ENCODE measurements around the gene MAP4K4. TPM values are rescaled to one million over a fixed set of nuclear protein-coding genes. Genes with fewer than 3 reads are reported as not detected.
A peak's percentile ranks its signal among the peaks of the same experiment; 100 is the strongest.

The MAP4K4 gene
- total RNA-seq, 1 experiment from 2014 or later: 162 TPM

DNA sequence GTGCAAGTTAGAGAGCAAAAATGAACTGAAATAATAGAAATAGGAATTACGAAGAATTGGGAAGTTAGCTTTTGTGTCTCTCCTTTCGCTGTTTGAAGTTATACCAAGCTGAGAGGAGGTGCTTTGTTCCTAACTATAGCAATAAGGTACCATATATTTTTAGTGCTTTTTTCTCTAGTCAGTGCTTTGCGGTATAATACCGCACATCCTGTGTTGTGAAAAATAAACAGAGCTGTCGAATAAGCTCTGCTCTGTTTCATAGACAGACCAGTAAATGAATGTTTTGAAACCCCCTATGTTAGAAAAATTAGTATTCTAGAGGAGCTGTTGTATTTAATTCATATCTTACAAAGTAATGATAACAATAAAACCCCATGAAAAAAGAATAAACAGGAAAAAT lies 130.8 kb downstream of the MAP4K4 start:
- no peak for DNase-seq (ENCODE audit: unreplicated experiment)
- Mint-ChIP-seq H3K36me3 (ENCODE audit: insufficient read depth, unreplicated experiment) (peaks cover 50% of the 10 kb centered on the region), H3K4me3 (ENCODE audit: unreplicated experiment) (no peak overlapping the region), H3K4me1 (ENCODE audit: insufficient read depth, unreplicated experiment) (peaks cover 40% of the 10 kb centered on the region), H3K9me3 (ENCODE audit: unreplicated experiment) (no peaks in the 10 kb centered on the region), H3K27ac (ENCODE audit: low read depth, unreplicated experiment) (peak overlapping the region; percentile 88), H3K27me3 (ENCODE audit: insufficient read depth, unreplicated experiment) (no peaks in the 10 kb centered on the region)
- ChIA-PET CTCF (interaction anchor here (0.6 to 4.3 kb wide), 14 partner anchors 11 to 486 kb away, joined by 3 to 36 read pairs (median 5); partner anchors contain the start of gene MAP4K4), POLR2A (interaction anchor here (0.6 to 11.7 kb wide), 11 partner anchors 7 to 198 kb away, joined by 3 to 159 read pairs (median 5); partner anchors contain the start of gene MAP4K4)
- no TSS peak for BruUV-seq (replicated peaks)
- intact Hi-C loops (cut with micrococcal nuclease): no loop called here
- TF ChIP-seq, protein P1, sequence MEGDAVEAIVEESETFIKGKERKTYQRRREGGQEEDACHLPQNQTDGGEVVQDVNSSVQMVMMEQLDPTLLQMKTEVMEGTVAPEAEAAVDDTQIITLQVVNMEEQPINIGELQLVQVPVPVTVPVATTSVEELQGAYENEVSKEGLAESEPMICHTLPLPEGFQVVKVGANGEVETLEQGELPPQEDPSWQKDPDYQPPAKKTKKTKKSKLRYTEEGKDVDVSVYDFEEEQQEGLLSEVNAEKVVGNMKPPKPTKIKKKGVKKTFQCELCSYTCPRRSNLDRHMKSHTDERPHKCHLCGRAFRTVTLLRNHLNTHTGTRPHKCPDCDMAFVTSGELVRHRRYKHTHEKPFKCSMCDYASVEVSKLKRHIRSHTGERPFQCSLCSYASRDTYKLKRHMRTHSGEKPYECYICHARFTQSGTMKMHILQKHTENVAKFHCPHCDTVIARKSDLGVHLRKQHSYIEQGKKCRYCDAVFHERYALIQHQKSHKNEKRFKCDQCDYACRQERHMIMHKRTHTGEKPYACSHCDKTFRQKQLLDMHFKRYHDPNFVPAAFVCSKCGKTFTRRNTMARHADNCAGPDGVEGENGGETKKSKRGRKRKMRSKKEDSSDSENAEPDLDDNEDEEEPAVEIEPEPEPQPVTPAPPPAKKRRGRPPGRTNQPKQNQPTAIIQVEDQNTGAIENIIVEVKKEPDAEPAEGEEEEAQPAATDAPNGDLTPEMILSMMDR (IDR thresholded peaks at IDR 0.05; ENCODE audit: unreplicated experiment): no peak

DNA sequence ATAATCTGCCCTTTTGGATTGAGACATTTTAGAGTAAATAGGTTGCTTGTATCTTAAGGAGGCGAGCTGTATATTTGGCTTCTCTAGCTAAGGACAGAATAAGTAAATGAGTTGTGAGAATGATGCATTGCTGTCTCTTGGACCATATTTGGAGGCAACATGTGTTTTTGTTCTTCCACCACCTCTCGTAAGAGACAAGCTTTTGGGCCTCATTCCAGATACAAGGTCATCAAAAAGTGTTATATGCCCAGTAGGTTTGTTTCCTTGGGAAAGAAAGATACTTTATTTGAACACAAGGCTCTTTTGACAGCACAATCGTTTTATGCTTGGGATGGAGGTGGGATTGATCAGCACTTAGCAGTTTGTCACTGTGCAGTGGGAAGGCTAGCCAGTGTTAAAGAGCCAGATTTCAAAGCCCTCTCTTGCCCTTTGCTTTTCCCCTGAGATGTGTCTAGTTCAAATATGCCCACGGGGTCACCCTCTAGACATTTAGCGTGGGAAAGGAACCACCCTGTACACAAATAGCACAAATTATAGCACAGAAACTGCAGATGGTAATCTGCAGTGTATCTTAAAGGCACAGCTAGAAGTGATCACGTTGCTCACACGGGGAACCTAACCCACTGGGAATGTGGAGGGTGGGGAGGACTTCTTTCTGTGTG lies 131.3 kb downstream of the MAP4K4 start:
- Mint-ChIP-seq H3K36me3 (ENCODE audit: insufficient read depth, unreplicated experiment) (peaks cover 50% of the 10 kb centered on the region), H3K4me3 (ENCODE audit: unreplicated experiment) (no peak overlapping the region), H3K4me1 (ENCODE audit: insufficient read depth, unreplicated experiment) (peaks cover 35% of the 10 kb centered on the region), H3K27ac (ENCODE audit: low read depth, unreplicated experiment) (peak overlapping the region; percentile 21), H3K9me3 (ENCODE audit: unreplicated experiment) (no peaks in the 10 kb centered on the region), H3K27me3 (ENCODE audit: insufficient read depth, unreplicated experiment) (no peaks in the 10 kb centered on the region)
- intact Hi-C loops (cut with micrococcal nuclease): no loop called here
- TF ChIP-seq, protein P1 (IDR thresholded peaks at IDR 0.05; ENCODE audit: unreplicated experiment): no peak
- ChIA-PET POLR2A (interaction anchor here (0.6 to 11.7 kb wide), 7 partner anchors 22 to 199 kb away, joined by 3 to 159 read pairs (median 3); partner anchors contain the start of gene MAP4K4), CTCF (interaction anchor here (0.5 to 4.3 kb wide), 15 partner anchors 10 to 492 kb away, joined by 3 to 36 read pairs (median 5); partner anchors contain the start of gene MAP4K4)
- BruUV-seq (replicated peaks): no TSS peak
- no peak for DNase-seq (ENCODE audit: unreplicated experiment)

DNA sequence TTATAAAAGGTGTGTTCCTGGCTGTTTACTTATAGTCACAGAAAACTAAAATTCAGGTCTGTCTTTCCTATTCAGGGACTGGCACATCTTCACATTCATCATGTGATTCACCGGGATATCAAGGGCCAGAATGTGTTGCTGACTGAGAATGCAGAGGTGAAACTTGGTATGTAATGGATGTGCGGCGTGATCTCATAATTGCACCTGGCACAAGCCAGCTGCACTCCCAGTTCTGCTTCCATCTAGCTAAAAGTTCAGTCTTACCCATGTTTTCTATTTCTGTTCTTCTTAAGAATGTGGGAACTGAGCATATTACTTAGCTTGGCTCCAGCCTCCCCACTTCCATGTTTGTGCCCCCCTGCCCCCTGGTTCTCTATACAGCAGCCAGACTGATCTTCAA lies 131.9 kb downstream of the MAP4K4 start:
- H3K27ac Mint-ChIP-seq (ENCODE audit: low read depth, unreplicated experiment): peak overlapping the region; percentile 21
- POLR2A ChIA-PET: interaction anchor here (0.5 to 11.7 kb wide), 3 partner anchors 90 to 326 kb away, joined by 3 to 159 read pairs (median 4); partner anchors contain the start of gene MAP4K4
- intact Hi-C loops (cut with micrococcal nuclease): no loop called here
- H3K27me3 Mint-ChIP-seq (ENCODE audit: insufficient read depth, unreplicated experiment): no peaks in the 10 kb centered on the region
- no TSS peak for BruUV-seq (replicated peaks)
- H3K36me3 Mint-ChIP-seq (ENCODE audit: insufficient read depth, unreplicated experiment): peaks cover 56% of the 10 kb centered on the region
- TF ChIP-seq, protein P1 (IDR thresholded peaks at IDR 0.05; ENCODE audit: unreplicated experiment): no peak
- peaks cover 29% of the 10 kb centered on the region for H3K4me1 Mint-ChIP-seq (ENCODE audit: insufficient read depth, unreplicated experiment)
- no peak overlapping the region for H3K4me3 Mint-ChIP-seq (ENCODE audit: unreplicated experiment)
- no peak for DNase-seq (ENCODE audit: unreplicated experiment)
- CTCF ChIA-PET: interaction anchor here (0.5 to 1.7 kb wide), 5 partner anchors 24 to 492 kb away, joined by 3 to 5 read pairs (median 3); no protein-coding TSS in a partner anchor
- H3K9me3 Mint-ChIP-seq (ENCODE audit: unreplicated experiment): no peaks in the 10 kb centered on the region

DNA sequence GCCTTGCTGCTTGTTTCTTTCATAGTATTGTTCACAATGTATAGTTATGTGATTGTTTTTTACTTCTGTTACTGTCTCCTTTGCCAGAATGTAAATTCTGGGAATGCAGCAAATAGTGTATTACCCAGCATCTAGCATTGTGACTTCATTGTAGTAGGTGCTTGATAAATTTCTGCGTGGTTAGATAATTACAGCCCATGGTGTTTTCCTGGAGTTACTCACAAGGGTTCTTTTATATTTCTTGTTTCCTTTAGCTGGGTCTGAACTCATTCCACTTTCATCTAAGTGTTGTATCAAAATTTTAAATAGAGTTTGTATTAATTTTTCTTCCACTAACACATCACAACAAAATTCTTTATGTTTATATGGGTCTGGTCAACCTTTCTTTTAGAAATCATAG lies 132.6 kb downstream of the MAP4K4 start:
- H3K4me3 Mint-ChIP-seq (ENCODE audit: unreplicated experiment): no peak overlapping the region
- BruUV-seq (replicated peaks): no TSS peak
- no peaks in the 10 kb centered on the region for H3K9me3 Mint-ChIP-seq (ENCODE audit: unreplicated experiment)
- CTCF ChIA-PET: interaction anchor here (0.6 to 3.5 kb wide), 17 partner anchors 10 to 516 kb away, joined by 3 to 37 read pairs (median 4); partner anchors contain the start of gene MAP4K4
- DNase-seq (ENCODE audit: unreplicated experiment): no peak
- peaks cover 29% of the 10 kb centered on the region for H3K4me1 Mint-ChIP-seq (ENCODE audit: insufficient read depth, unreplicated experiment)
- H3K27me3 Mint-ChIP-seq (ENCODE audit: insufficient read depth, unreplicated experiment): no peaks in the 10 kb centered on the region
- peaks cover 63% of the 10 kb centered on the region for H3K36me3 Mint-ChIP-seq (ENCODE audit: insufficient read depth, unreplicated experiment)
- intact Hi-C loops (cut with micrococcal nuclease): loop anchor here (2.0 kb wide), 2 partner anchors 59 to 487 kb away; no protein-coding TSS in a partner anchor
- peak overlapping the region; percentile 21 for H3K27ac Mint-ChIP-seq (ENCODE audit: low read depth, unreplicated experiment)
- POLR2A ChIA-PET: interaction anchor here (0.6 to 11.7 kb wide), 7 partner anchors 8 to 374 kb away, joined by 3 to 159 read pairs (median 3); partner anchors contain the start of gene MAP4K4
- TF ChIP-seq, protein P1 (IDR thresholded peaks at IDR 0.05; ENCODE audit: unreplicated experiment): no peak

All from MCF 10A (cell line).